ENCODE data around the gene TUBA1A.
"Not testable (repeated sequence)": the region's sequence is repeated elsewhere in the genome, so short reads cannot be mapped to it uniquely, and the experiment has no call there.

TUBA1A gene

GRCh38 chr12:49144384-49144783 lies 44.5 kb downstream of the TUBA1A start:
- DNase-seq, result no peak

- DNase-seq, result no peak
Observed at GRCh38 chr12:49138999-49139398, 49.9 kb downstream of the TUBA1A start.

- peak; percentile 42 for DNase-seq
Observed at GRCh38 chr12:49138587-49138986, 50.3 kb downstream of the TUBA1A start.

GRCh38 chr12:49137476-49137875 lies 51.4 kb downstream of the TUBA1A start:
- no peak for DNase-seq

GRCh38 chr12:49136997-49137396 lies 51.9 kb downstream of the TUBA1A start:
- not testable (repeated sequence) for DNase-seq
